BJ (cell line): Measurements from ENCODE around the gene RXFP1. TPM values are rescaled to one million over a fixed set of nuclear protein-coding genes. Genes with fewer than 3 reads are reported as not detected.

Source experiments
- CTCF ChIA-PET: fragments of 350-600 bp; formaldehyde crosslinking; extraction: SDS; loops from one replicate; lab custom pipeline; 2021; ENCODE audit warnings: antibody characterized with exemption, inconsistent platforms; lab: Yijun Ruan, JAX
- POLR2A ChIA-PET: fragments of 300-600 bp; sonication (Branson Sonifier 250); formaldehyde crosslinking; extraction: SDS; loops from one replicate; lab custom pipeline; 2021; ENCODE audit warnings: antibody characterized with exemption; lab: Charles Lee
- DNase-seq: peaks from one replicate; pipeline ENCODE4 v3.0.0-alpha.2; 2011; ENCODE audit warnings: low read depth
- H3K27me3 ChIP-seq: 2 replicates; pipeline ENCODE4 v1.6.0; 2011; ENCODE audit warnings: low read length; ENCODE audit not compliant: control insufficient read depth, insufficient read depth
- H3K36me3 ChIP-seq: 2 replicates; pipeline ENCODE4 v1.5.1; 2011; ENCODE audit warnings: low read length; ENCODE audit not compliant: control insufficient read depth, insufficient read depth
- H3K4me3 ChIP-seq: 2 replicates; pipeline ENCODE4 v1.5.1; 2011; ENCODE audit warnings: low read depth, mild to moderate bottlenecking, control low read depth, low read length
- CTCF ChIP-seq: IDR thresholded peaks from 2 replicates; pipeline ENCODE4 v1.5.1; 2011; ENCODE audit warnings: low read depth, mild to moderate bottlenecking, control low read depth, inconsistent platforms, low read length, moderate library complexity; ENCODE audit not compliant: insufficient read depth
- polyA plus RNA-seq: library from polyadenylated mRNA; depleted of rRNA; stranded (reverse); fragments of >200 nt; gene quantifications from 2 replicates; pipeline ENCODE4 v1.2.3, GENCODE V29; 2011

The RXFP1 gene
- polyA plus RNA-seq, 1 experiment: 0.17 TPM

- Histone ChIP-seq H3K36me3 (no peaks in the 10 kb centered on the region), H3K27me3 (no peaks in the 10 kb centered on the region), H3K4me3 (no peak overlapping the region)
- CTCF ChIA-PET: no interaction called here
- POLR2A ChIA-PET: no interaction called here
- no peak for DNase-seq
- no peak for TF ChIP-seq CTCF
Measured at GRCh38 chr4:158534727-158535126, 13.0 kb downstream of the RXFP1 start.

GRCh38 chr4:158535130-158535614 lies 13.5 kb downstream of the RXFP1 start:
- Histone ChIP-seq H3K4me3 (no peak overlapping the region), H3K36me3 (no peaks in the 10 kb centered on the region), H3K27me3 (no peaks in the 10 kb centered on the region)
- no peak for DNase-seq
- TF ChIP-seq CTCF: no peak
- ChIA-PET POLR2A (no interaction called here), CTCF (no interaction called here)

- no peak for TF ChIP-seq CTCF
- H3K27me3 ChIP-seq: no peaks in the 10 kb centered on the region
- DNase-seq: no peak
- CTCF ChIA-PET: no interaction called here
- POLR2A ChIA-PET: no interaction called here
- no peak overlapping the region for H3K4me3 ChIP-seq
- H3K36me3 ChIP-seq: no peaks in the 10 kb centered on the region
Measured at GRCh38 chr4:158536833-158537232, 15.2 kb downstream of the RXFP1 start.

- TF ChIP-seq CTCF: no peak
- no peak for DNase-seq
Measured at GRCh38 chr4:158538176-158538575, 16.5 kb downstream of the RXFP1 start.

GRCh38 chr4:158538911-158539310 lies 17.2 kb downstream of the RXFP1 start:
- CTCF ChIA-PET: no interaction called here
- H3K27me3 ChIP-seq: no peaks in the 10 kb centered on the region
- H3K4me3 ChIP-seq: no peak overlapping the region
- no peak for TF ChIP-seq CTCF
- DNase-seq: no peak
- POLR2A ChIA-PET: no interaction called here
- no peaks in the 10 kb centered on the region for H3K36me3 ChIP-seq

More at GRCh38 chr4:158538176-158538575, 16.5 kb downstream of the RXFP1 start:
- ChIA-PET CTCF (no interaction called here), POLR2A (no interaction called here)
- Histone ChIP-seq H3K36me3 (no peaks in the 10 kb centered on the region), H3K27me3 (no peaks in the 10 kb centered on the region), H3K4me3 (no peak overlapping the region)
